Right lobe of liver (tissue), 6 donors: Measurements from ENCODE around the gene C11orf58. TPM values are rescaled to one million over a fixed set of nuclear protein-coding genes. Genes with fewer than 3 reads are reported as not detected.

Experiments
- ATAC-seq, 4 donors: fragments of 200-7000 bp; cut with Tn5 transposase; one replicate each; pipeline ENCODE4 v1.9.1; 2020; ENCODE audit warnings: mild to moderate bottlenecking in 4 of 4, moderate library complexity in 4 of 4
- DNase-seq, 3 donors: peaks; one replicate each; pipeline ENCODE4 v3.0.0-alpha.2; 2020
- H3K27ac ChIP-seq, 3 donors: fragments of 200-600 bp; one replicate each; pipeline ENCODE4 v1.8.0; 2022
- H3K27me3 ChIP-seq, 2 donors: fragments of 200-600 bp; one replicate each; pipeline ENCODE4 v1.8.0; 2022
- H3K36me3 ChIP-seq, 4 donors: fragments of 200-600 bp; sonication (generic) in 1 of 4; one replicate each; pipeline versions ENCODE4 v1.5.1 to v1.8.0; 2017 to 2022; ENCODE audit warnings: control low read depth in 1 of 4
- H3K4me1 ChIP-seq, 4 donors: fragments of 200-600 bp; sonication (generic) in 1 of 4; one replicate each; pipeline versions ENCODE4 v1.5.1 to v1.8.0; 2017 to 2022; ENCODE audit warnings: control low read depth in 1 of 4
- H3K4me3 ChIP-seq, 3 donors: fragments of 200-600 bp; one replicate each; pipeline ENCODE4 v1.8.0; 2022
- H3K9me3 ChIP-seq, 4 donors: fragments of 200-600 bp; sonication (generic) in 1 of 4; one replicate each; pipeline versions ENCODE4 v1.5.1 to v1.8.0; 2017 to 2022; ENCODE audit warnings: control low read depth in 1 of 4
- CTCF ChIP-seq, 4 donors: fragments of 200-600 bp in 3 of 4; fragments of 450-650 bp in 1 of 4; IDR thresholded peaks; one replicate each; pipeline versions ENCODE4 v1.5.1 to v1.8.0; 2016 to 2022; ENCODE audit warnings: antibody characterized with exemption in 4 of 4, mild to moderate bottlenecking in 2 of 4
- POLR2A ChIP-seq: fragments of 450-650 bp; IDR thresholded peaks from one replicate; pipeline ENCODE4 v1.6.1; 2017; ENCODE audit warnings: antibody characterized with exemption, mild to moderate bottlenecking
- WGBS: methylation state at CpG from one replicate; pipeline ENCODE4 v1.1.6; 2018; ENCODE audit warnings: low coverage, low lambda C conversion rate; ENCODE audit not compliant: insufficient coverage; ENCODE audit errors: missing lambda C conversion rate; 5-methylcytosine and 5-hydroxymethylcytosine counted together
- intact Hi-C, 2 donors: fragments of 100-400 bp; cut with DNase I; formaldehyde crosslinking; loops; one replicate each; pipeline versions ENCODE4 v1.11.2 to v1.14.1; 2022
- total RNA-seq, 6 experiments: library from RNA; depleted of rRNA in 2 of 6; stranded (reverse); fragments of >200 nt in 2 of 6; fragmentation: NEBNext Ultra II Directional in 3 of 6; extraction: Animal tissue kit (Norgen Biotek cat#: 25700) in 3 of 6; gene quantifications; one replicate each; pipeline versions ENCODE4 v1.1.0 to v1.2.4, GENCODE V29; 2016 to 2023
- donor health status: DM: no; HTN: yes; CAD: no.
- donor health status: DM: no; HTN: no; CAD: no.
- donor health status: DM: no; HTN: no; CAD: no.
- donor health status: DM: no; HTN: yes; CAD: no.
- donor health status: DM: no; HTN: yes; CAD: no.

The C11orf58 gene
- total RNA-seq, 6 experiments from 2014 or later = 50.3 to 79.1 (median 56.9) TPM

DNA sequence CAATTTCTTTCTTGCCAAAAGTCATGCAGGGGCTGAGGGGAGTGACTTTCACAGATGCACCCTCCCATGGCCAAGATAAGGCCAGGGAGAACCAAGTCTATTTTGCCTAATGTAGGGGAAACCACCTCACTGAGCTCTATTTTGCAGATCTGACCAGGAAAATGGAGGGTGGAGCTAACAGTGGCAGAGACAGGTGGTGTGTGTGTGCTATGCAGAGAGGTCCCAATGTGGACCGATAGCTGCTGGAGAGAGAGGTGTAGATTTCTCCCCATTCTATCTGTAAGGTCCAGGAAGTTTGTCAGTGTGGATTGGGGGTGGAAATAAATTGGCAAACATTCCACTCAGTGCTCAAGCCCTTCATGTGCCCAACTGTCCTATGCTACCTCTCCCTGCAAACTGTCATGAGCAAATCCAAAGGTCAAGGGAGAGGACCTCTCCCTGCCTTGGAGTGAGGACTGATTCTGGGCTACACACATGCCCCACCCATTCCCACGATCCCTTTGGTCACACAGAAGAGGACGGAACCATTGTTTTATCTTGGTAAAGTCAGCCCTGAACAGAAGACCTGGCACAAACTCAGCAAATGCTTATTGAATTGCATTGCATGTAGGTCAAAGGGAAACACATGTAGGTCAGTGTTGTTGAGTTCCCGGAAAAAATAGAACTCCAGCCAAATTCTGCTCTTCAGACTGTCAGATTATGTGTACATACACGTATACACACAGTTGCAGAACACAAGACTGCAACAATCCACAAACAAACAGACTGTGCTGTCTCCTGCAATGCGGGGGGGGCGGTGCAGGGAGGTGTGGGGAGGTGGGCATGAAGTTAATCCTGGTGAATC, 65.9 kb downstream of the C11orf58 start:
- 10% methylated on average over 7 of the region's 7 CpGs for WGBS
- Histone ChIP-seq H3K36me3 (no peaks in the 10 kb centered on the region), H3K27ac (peak overlapping the region in 2 of 3 donors; percentile 12 to 33), H3K9me3 (no peaks in the 10 kb centered on the region), H3K4me1 (peaks cover 0 to 38% (median 20%) of the 10 kb centered on the region in 4 donors), H3K4me3 (no peak overlapping the region), H3K27me3 (no peaks in the 10 kb centered on the region)
- DNase-seq (peak in 2 of 3 donors; percentile 61 to 79), ATAC-seq (peak; percentile 80 to 89 (median 86))
- TF ChIP-seq POLR2A (peak; percentile 20), CTCF (IDR thresholded peaks at IDR 0.05) (no peak)
- intact Hi-C loops = no loop called here

GRCh38 chr11:16805938-16806337, 67.5 kb downstream of the C11orf58 start:
- H3K4me3 ChIP-seq = no peak overlapping the region
- DNase-seq (no peak), ATAC-seq (peak in 3 of 4 donors; percentile 38 to 64 (median 48))
- no peaks in the 10 kb centered on the region for H3K9me3 ChIP-seq
- no peak overlapping the region for H3K27ac ChIP-seq
- H3K36me3 ChIP-seq = no peaks in the 10 kb centered on the region
- 36% methylated on average over 8 of the region's 8 CpGs for WGBS
- no peaks in the 10 kb centered on the region for H3K27me3 ChIP-seq
- TF ChIP-seq POLR2A (no peak), CTCF (IDR thresholded peaks at IDR 0.05) (no peak)
- intact Hi-C loops = no loop called here
- H3K4me1 ChIP-seq = peaks cover 0 to 48% (median 23%) of the 10 kb centered on the region in 4 donors

GRCh38 chr11:16806791-16807190, 68.3 kb downstream of the C11orf58 start:
- WGBS = 46% methylated on average over 10 of the region's 11 CpGs
- ATAC-seq (no peak), DNase-seq (no peak)
- no peak for TF ChIP-seq CTCF (IDR thresholded peaks at IDR 0.05)
- TF ChIP-seq POLR2A = no peak
- no peak overlapping the region for H3K27ac ChIP-seq
- intact Hi-C loops = no loop called here
- no peaks in the 10 kb centered on the region for H3K27me3 ChIP-seq
- no peaks in the 10 kb centered on the region for H3K36me3 ChIP-seq
- H3K4me1 ChIP-seq = peaks cover 0 to 54% (median 23%) of the 10 kb centered on the region in 4 donors
- no peak overlapping the region for H3K4me3 ChIP-seq
- no peaks in the 10 kb centered on the region for H3K9me3 ChIP-seq

DNA sequence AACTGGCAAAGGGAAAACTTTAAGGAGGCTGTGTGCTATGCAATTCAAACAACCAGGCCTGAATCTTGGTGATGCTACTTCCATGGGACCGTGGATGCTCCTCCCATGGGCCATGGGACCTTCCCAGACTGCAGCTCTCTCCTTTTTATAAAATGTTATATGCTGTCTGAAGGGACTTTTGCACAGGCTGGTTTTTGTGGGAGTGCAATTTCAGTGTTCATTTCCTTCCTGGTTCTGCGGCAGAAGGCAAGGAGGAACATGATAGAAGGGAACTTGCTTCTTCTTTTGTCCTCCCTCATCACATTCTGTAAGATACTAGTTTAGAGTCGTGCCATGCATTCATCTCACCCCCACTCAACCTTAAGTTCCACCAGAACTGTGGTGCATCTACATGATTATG, 68.9 kb downstream of the C11orf58 start:
- 56% methylated on average over 2 of the region's 3 CpGs for WGBS
- Histone ChIP-seq H3K27ac (no peak overlapping the region), H3K4me1 (peaks cover 0 to 54% (median 23%) of the 10 kb centered on the region in 4 donors), H3K4me3 (no peak overlapping the region), H3K27me3 (no peaks in the 10 kb centered on the region), H3K9me3 (no peaks in the 10 kb centered on the region), H3K36me3 (no peaks in the 10 kb centered on the region)
- intact Hi-C loops = no loop called here
- no peak for TF ChIP-seq POLR2A
- no peak for TF ChIP-seq CTCF (IDR thresholded peaks at IDR 0.05)
- ATAC-seq = no peak
- DNase-seq = no peak
